NCI-H2171 (cell line): ENCODE measurements around the gene PRSS3.
"Not testable (repeated sequence)": the region's sequence is repeated elsewhere in the genome, so short reads cannot be mapped to it uniquely, and the experiment has no call there.

Experiments
- DNase-seq: peaks from one replicate; lab custom pipeline; 2025; lab: John Stamatoyannopoulos, UW

PRSS3 gene

GRCh38 chr9:33795281-33795680, at the start of gene PRSS3:
Gene PRSS3 (plus strand): TSS chr9:33795561. CDS start chr9:33795574, 13 bp downstream.
- DNase-seq = no peak

GRCh38 chr9:33748633-33749304, 46.6 kb upstream of the PRSS3 start:
- no peak for DNase-seq

- not testable (repeated sequence) for DNase-seq
Measured at GRCh38 chr9:33749305-33749654, 46.1 kb upstream of the PRSS3 start.

GRCh38 chr9:33750307-33750838, 45.0 kb upstream of the PRSS3 start:
- DNase-seq = no peak

- no peak for DNase-seq
Measured at GRCh38 chr9:33750839-33751339, 44.5 kb upstream of the PRSS3 start.

- no peak for DNase-seq
Measured at GRCh38 chr9:33751536-33752129, 43.7 kb upstream of the PRSS3 start.

GRCh38 chr9:33752130-33752637, 43.2 kb upstream of the PRSS3 start:
- no peak for DNase-seq

- not testable (repeated sequence) for DNase-seq
Measured at GRCh38 chr9:33752789-33753188, 42.6 kb upstream of the PRSS3 start.

GRCh38 chr9:33759648-33760047, 35.7 kb upstream of the PRSS3 start:
- not testable (repeated sequence) for DNase-seq

GRCh38 chr9:33762343-33762742, 33.0 kb upstream of the PRSS3 start:
- no peak for DNase-seq

- not testable (repeated sequence) for DNase-seq
Measured at GRCh38 chr9:33763709-33764108, 31.7 kb upstream of the PRSS3 start.

GRCh38 chr9:33765411-33765810, 29.9 kb upstream of the PRSS3 start:
- no peak for DNase-seq

- DNase-seq = not testable (repeated sequence)
Measured at GRCh38 chr9:33770156-33770880, 25.0 kb upstream of the PRSS3 start.

GRCh38 chr9:33773135-33773534, 22.2 kb upstream of the PRSS3 start:
- not testable (repeated sequence) for DNase-seq

- DNase-seq = not testable (repeated sequence)
Measured at GRCh38 chr9:33774074-33774659, 21.2 kb upstream of the PRSS3 start.

GRCh38 chr9:33776578-33776977, 18.8 kb upstream of the PRSS3 start:
- DNase-seq = no peak

GRCh38 chr9:33778700-33779351, 16.5 kb upstream of the PRSS3 start:
- no peak for DNase-seq

GRCh38 chr9:33780276-33780675, 15.1 kb upstream of the PRSS3 start:
- no peak for DNase-seq

- no peak for DNase-seq
Measured at GRCh38 chr9:33781736-33782135, 13.6 kb upstream of the PRSS3 start.

- DNase-seq = no peak
Measured at GRCh38 chr9:33782395-33783152, 12.8 kb upstream of the PRSS3 start.

GRCh38 chr9:33785914-33786313, 9.4 kb upstream of the PRSS3 start:
- DNase-seq = no peak
